WTC11 (cell line): ENCODE data around the gene RNF6. TPM values are rescaled to one million over a fixed set of nuclear protein-coding genes. Genes with fewer than 3 reads are reported as not detected.

Experiments
- ATAC-seq: fragments of 200-7000 bp; cut with Tn5 transposase; 2 replicates; pipeline ENCODE4 v1.10.0; 2021; ENCODE audit warnings: mild to moderate bottlenecking, moderate library complexity
- CTCF ChIA-PET: fragments of 300-600 bp; sonication (Branson Sonifier 250); formaldehyde crosslinking; loops from one replicate; lab custom pipeline; 2021; ENCODE audit warnings: antibody characterized with exemption; lab: Charles Lee
- POLR2A ChIA-PET: fragments of 350-600 bp; sonication (Branson Sonifier 250); formaldehyde crosslinking; loops from one replicate; lab custom pipeline; 2021; ENCODE audit warnings: antibody characterized with exemption; lab: Charles Lee
- DNase-seq: peaks from one replicate; pipeline ENCODE4 v3.0.0; 2021; ENCODE audit warnings: low spot score
- H3K27ac Mint-ChIP-seq: 2 replicates; pipeline ENCODE4 v1.8.0; 2021; ENCODE audit warnings: mixed read lengths
- H3K27me3 Mint-ChIP-seq: 2 replicates; pipeline ENCODE4 v1.8.0; 2021; ENCODE audit warnings: low read depth, mild to moderate bottlenecking, moderate library complexity, mixed read lengths
- H3K36me3 Mint-ChIP-seq: 2 replicates; pipeline ENCODE4 v1.8.0; 2021; ENCODE audit warnings: mixed read lengths
- H3K4me1 Mint-ChIP-seq: 2 replicates; pipeline ENCODE4 v1.8.0; 2022; ENCODE audit warnings: mixed read lengths
- H3K4me3 Mint-ChIP-seq: 2 replicates; pipeline ENCODE4 v1.8.0; 2021; ENCODE audit warnings: mild to moderate bottlenecking, moderate library complexity, mixed read lengths
- H3K9me3 Mint-ChIP-seq: 2 replicates; pipeline ENCODE4 v1.8.0; 2021; ENCODE audit warnings: mixed read lengths
- ARID4B ChIP-seq: sonication (generic); formaldehyde crosslinking; IDR thresholded peaks from 2 replicates; pipeline ENCODE4 v1.8.0; 2023; ENCODE audit warnings: missing genetic modification reagents, mild to moderate bottlenecking, borderline replicate concordance
- CREB1 ChIP-seq: sonication (generic); formaldehyde crosslinking; IDR thresholded peaks from 2 replicates; pipeline ENCODE4 v1.8.0; 2023; ENCODE audit warnings: mild to moderate bottlenecking, missing genetic modification reagents
- CREM ChIP-seq: sonication (generic); formaldehyde crosslinking; IDR thresholded peaks from 2 replicates; pipeline ENCODE4 v1.8.1; 2022; ENCODE audit warnings: mild to moderate bottlenecking, missing genetic modification reagents, moderate library complexity
- E2F4 ChIP-seq: sonication (generic); formaldehyde crosslinking; IDR thresholded peaks from 2 replicates; pipeline ENCODE4 v1.8.1; 2022; ENCODE audit warnings: low read depth, mild to moderate bottlenecking, moderate library complexity, missing genetic modification reagents, borderline replicate concordance
- IRF2 ChIP-seq: sonication (generic); formaldehyde crosslinking; IDR thresholded peaks from 2 replicates; pipeline ENCODE4 v1.8.0; 2022; ENCODE audit warnings: low read depth, missing genetic modification reagents, borderline replicate concordance
- JAZF1 ChIP-seq: fragments of 250-450 bp; sonication (Bioruptor Pico); IDR thresholded peaks from 2 replicates; pipeline ENCODE4 v1.9.0; 2021; ENCODE audit warnings: moderate library complexity, mild to moderate bottlenecking, inconsistent platforms
- KAT7 ChIP-seq: sonication (generic); formaldehyde crosslinking; IDR thresholded peaks from 2 replicates; pipeline ENCODE4 v1.8.1; 2023; ENCODE audit warnings: missing genetic modification reagents, mild to moderate bottlenecking, borderline replicate concordance
- NFYB ChIP-seq: sonication (generic); formaldehyde crosslinking; conservative IDR thresholded peaks from 2 replicates; pipeline ENCODE4 v1.8.0; 2022; ENCODE audit warnings: low read depth, missing genetic modification reagents
- RELA ChIP-seq: sonication (generic); formaldehyde crosslinking; IDR thresholded peaks from 2 replicates; pipeline ENCODE4 v1.8.1; 2022; ENCODE audit warnings: missing genetic modification reagents, mild to moderate bottlenecking, borderline replicate concordance
- SMAD3 ChIP-seq: sonication (generic); formaldehyde crosslinking; IDR thresholded peaks from 2 replicates; pipeline ENCODE4 v1.8.0; 2022; ENCODE audit warnings: missing genetic modification reagents, mild to moderate bottlenecking, borderline replicate concordance
- TP53 ChIP-seq: sonication (generic); formaldehyde crosslinking; IDR thresholded peaks from 2 replicates; pipeline ENCODE4 v1.8.1; 2023; ENCODE audit warnings: mild to moderate bottlenecking, missing genetic modification reagents
- total RNA-seq: library from RNA; stranded (reverse); gene quantifications from 3 replicates; pipeline ENCODE4 v1.2.3, GENCODE V29; 2021
- TF ChIP-seq, protein P1 (sequence below): fragments of 250-450 bp; sonication (Bioruptor Pico); conservative IDR thresholded peaks from 2 replicates; pipeline ENCODE4 v1.9.0; 2021; ENCODE audit warnings: mild to moderate bottlenecking
- TF ChIP-seq, protein P2 (sequence below): sonication (generic); formaldehyde crosslinking; IDR thresholded peaks from 2 replicates; pipeline ENCODE4 v1.8.1; 2023; ENCODE audit warnings: mild to moderate bottlenecking, missing genetic modification reagents, moderate library complexity
- TF ChIP-seq, protein P3 (sequence below): fragments of 250-450 bp; sonication (Bioruptor Pico); IDR thresholded peaks from 2 replicates; pipeline ENCODE4 v1.8.0; 2021; ENCODE audit warnings: mild to moderate bottlenecking
- TF ChIP-seq, protein P4 (sequence below): sonication (generic); formaldehyde crosslinking; conservative IDR thresholded peaks from 2 replicates; pipeline ENCODE4 v1.8.1; 2023; ENCODE audit warnings: mild to moderate bottlenecking, low read depth, missing genetic modification reagents, moderate library complexity
- TF ChIP-seq, protein P5 (sequence below): sonication (generic); formaldehyde crosslinking; IDR thresholded peaks from 2 replicates; pipeline ENCODE4 v1.8.1; 2023; ENCODE audit warnings: mild to moderate bottlenecking, missing genetic modification reagents

RNF6 gene
- total RNA-seq, 1 experiment from 2014 or later, result 16.2 TPM

DNA sequence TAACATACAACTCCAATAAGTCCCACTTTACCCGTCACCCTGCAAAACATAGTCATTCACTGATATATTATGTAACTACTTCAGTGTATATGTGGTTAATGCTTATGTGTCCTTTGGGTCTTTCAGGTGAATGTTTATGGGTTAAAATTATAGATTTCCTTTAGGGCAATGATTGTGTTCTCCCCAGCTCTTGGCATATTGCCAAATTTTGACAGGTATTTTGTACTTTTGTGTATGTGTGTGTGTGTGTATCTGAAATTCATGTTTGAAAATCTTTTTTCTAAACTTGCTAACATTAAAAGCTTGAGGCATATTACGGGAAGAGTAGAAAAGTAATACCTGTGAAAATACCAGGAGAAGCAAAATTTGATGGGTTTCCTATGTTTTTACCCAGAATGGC is 40.0 kb upstream of the RNF6 start:
- Mint-ChIP-seq H3K4me1 (peaks cover 19% of the 10 kb centered on the region), H3K36me3 (peaks cover 2% of the 10 kb centered on the region; the same call in 1 of the 2 replicates), H3K4me3 (no peak overlapping the region), H3K27ac (no peak overlapping the region), H3K27me3 (no peaks in the 10 kb centered on the region), H3K9me3 (0 out of 2 replicates have a peak, but pooled peaks cover 6% of the 10 kb centered on the region)
- ChIA-PET CTCF (no interaction called here), POLR2A (no interaction called here)
- no peak for ATAC-seq
- TF ChIP-seq JAZF1 (CRISPR knock-in tag), result no peak
- TF ChIP-seq, protein P1, sequence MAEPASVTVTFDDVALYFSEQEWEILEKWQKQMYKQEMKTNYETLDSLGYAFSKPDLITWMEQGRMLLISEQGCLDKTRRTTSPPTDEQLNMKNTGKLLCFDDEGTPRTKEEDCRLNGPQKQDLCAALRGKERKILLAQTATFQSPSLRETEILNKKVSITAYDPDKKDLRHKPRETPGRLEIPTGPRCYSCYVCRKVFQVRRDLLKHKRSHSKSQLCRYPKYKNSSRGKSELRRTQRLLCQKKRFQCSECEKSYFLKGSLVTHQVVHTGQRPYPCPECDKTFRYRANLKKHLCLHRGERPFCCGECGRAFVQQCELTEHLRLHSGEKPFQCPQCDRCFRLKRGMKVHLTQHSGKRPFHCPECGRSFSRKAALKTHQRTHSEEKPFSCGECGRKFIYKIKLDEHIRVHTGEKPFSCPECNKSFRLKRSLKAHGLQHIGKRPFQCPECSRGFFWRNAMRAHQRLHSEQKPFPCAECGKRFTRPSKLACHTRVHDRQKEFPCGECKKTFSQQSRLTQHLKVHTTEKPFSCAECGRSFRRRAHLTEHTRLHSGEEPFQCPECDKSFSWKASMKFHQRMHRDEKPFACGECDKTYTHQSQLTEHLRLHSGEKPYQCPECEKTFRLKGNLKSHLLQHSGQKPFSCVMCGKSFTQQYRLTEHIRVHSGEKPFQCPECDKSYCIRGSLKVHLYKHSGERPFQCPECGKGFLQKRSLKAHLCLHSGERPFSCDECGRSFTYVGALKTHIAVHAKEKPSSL (CRISPR knock-in tag), result no peak
- no peak for DNase-seq

- H3K36me3 Mint-ChIP-seq, result peaks cover 2% of the 10 kb centered on the region; the same call in 1 of the 2 replicates
- no peak for TF ChIP-seq SMAD3 (CRISPR knock-in tag)
- H3K27me3 Mint-ChIP-seq, result no peaks in the 10 kb centered on the region
- POLR2A ChIA-PET, result no interaction called here
- H3K27ac Mint-ChIP-seq, result no peak overlapping the region
- CTCF ChIA-PET, result no interaction called here
- ATAC-seq (no peak), DNase-seq (no peak)
- 0 out of 2 replicates have a peak, but pooled peaks cover 4% of the 10 kb centered on the region for H3K9me3 Mint-ChIP-seq
- peaks cover 30% of the 10 kb centered on the region for H3K4me1 Mint-ChIP-seq
- H3K4me3 Mint-ChIP-seq, result no peak overlapping the region
Observed at GRCh38 chr13:26259634-26260033, 37.5 kb upstream of the RNF6 start.

- no peaks in the 10 kb centered on the region for H3K9me3 Mint-ChIP-seq
- ChIA-PET CTCF (no interaction called here), POLR2A (no interaction called here)
- no peaks in the 10 kb centered on the region for H3K36me3 Mint-ChIP-seq
- H3K4me3 Mint-ChIP-seq, result no peak overlapping the region; the same call in 1 of the 2 replicates
- DNase-seq, result no peak
- peaks cover 33% of the 10 kb centered on the region for H3K4me1 Mint-ChIP-seq
- H3K27me3 Mint-ChIP-seq, result no peaks in the 10 kb centered on the region; the same call in 1 of the 2 replicates
- no peak for ATAC-seq
- H3K27ac Mint-ChIP-seq, result no peak overlapping the region
- TF ChIP-seq, protein P2, sequence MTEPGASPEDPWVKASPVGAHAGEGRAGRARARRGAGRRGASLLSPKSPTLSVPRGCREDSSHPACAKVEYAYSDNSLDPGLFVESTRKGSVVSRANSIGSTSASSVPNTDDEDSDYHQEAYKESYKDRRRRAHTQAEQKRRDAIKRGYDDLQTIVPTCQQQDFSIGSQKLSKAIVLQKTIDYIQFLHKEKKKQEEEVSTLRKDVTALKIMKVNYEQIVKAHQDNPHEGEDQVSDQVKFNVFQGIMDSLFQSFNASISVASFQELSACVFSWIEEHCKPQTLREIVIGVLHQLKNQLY, result no peak
- TF ChIP-seq TP53 (CRISPR knock-in tag), result no peak
- no peak for TF ChIP-seq ARID4B
- TF ChIP-seq IRF2 (CRISPR knock-in tag), result no peak
- no peak for TF ChIP-seq CREM
- TF ChIP-seq, protein P3, sequence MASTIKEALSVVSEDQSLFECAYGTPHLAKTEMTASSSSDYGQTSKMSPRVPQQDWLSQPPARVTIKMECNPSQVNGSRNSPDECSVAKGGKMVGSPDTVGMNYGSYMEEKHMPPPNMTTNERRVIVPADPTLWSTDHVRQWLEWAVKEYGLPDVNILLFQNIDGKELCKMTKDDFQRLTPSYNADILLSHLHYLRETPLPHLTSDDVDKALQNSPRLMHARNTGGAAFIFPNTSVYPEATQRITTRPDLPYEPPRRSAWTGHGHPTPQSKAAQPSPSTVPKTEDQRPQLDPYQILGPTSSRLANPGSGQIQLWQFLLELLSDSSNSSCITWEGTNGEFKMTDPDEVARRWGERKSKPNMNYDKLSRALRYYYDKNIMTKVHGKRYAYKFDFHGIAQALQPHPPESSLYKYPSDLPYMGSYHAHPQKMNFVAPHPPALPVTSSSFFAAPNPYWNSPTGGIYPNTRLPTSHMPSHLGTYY (CRISPR knock-in tag), result no peak
- no peak for TF ChIP-seq RELA (CRISPR knock-in tag)
- TF ChIP-seq, protein P4, sequence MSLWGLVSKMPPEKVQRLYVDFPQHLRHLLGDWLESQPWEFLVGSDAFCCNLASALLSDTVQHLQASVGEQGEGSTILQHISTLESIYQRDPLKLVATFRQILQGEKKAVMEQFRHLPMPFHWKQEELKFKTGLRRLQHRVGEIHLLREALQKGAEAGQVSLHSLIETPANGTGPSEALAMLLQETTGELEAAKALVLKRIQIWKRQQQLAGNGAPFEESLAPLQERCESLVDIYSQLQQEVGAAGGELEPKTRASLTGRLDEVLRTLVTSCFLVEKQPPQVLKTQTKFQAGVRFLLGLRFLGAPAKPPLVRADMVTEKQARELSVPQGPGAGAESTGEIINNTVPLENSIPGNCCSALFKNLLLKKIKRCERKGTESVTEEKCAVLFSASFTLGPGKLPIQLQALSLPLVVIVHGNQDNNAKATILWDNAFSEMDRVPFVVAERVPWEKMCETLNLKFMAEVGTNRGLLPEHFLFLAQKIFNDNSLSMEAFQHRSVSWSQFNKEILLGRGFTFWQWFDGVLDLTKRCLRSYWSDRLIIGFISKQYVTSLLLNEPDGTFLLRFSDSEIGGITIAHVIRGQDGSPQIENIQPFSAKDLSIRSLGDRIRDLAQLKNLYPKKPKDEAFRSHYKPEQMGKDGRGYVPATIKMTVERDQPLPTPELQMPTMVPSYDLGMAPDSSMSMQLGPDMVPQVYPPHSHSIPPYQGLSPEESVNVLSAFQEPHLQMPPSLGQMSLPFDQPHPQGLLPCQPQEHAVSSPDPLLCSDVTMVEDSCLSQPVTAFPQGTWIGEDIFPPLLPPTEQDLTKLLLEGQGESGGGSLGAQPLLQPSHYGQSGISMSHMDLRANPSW (CRISPR knock-in tag), result no peak
- TF ChIP-seq E2F4 (CRISPR knock-in tag), result no peak
- TF ChIP-seq, protein P5, sequence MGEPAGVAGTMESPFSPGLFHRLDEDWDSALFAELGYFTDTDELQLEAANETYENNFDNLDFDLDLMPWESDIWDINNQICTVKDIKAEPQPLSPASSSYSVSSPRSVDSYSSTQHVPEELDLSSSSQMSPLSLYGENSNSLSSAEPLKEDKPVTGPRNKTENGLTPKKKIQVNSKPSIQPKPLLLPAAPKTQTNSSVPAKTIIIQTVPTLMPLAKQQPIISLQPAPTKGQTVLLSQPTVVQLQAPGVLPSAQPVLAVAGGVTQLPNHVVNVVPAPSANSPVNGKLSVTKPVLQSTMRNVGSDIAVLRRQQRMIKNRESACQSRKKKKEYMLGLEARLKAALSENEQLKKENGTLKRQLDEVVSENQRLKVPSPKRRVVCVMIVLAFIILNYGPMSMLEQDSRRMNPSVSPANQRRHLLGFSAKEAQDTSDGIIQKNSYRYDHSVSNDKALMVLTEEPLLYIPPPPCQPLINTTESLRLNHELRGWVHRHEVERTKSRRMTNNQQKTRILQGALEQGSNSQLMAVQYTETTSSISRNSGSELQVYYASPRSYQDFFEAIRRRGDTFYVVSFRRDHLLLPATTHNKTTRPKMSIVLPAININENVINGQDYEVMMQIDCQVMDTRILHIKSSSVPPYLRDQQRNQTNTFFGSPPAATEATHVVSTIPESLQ (CRISPR knock-in tag), result no peak
- no peak for TF ChIP-seq KAT7 (CRISPR knock-in tag)
- no peak for TF ChIP-seq CREB1
- no peak for TF ChIP-seq NFYB
- TF ChIP-seq SMAD3 (CRISPR knock-in tag), result no peak
Observed at GRCh38 chr13:26257049-26257448, 34.9 kb upstream of the RNF6 start.
